Cerebellar cortex (tissue), 1 donor: ENCODE data around the gene DCLK1.

Experiments used
- DNase-seq: peaks from one replicate; pipeline ENCODE4 v3.0.0-alpha.2; 2015; ENCODE audit warnings: low spot score

The DCLK1 gene

DNA sequence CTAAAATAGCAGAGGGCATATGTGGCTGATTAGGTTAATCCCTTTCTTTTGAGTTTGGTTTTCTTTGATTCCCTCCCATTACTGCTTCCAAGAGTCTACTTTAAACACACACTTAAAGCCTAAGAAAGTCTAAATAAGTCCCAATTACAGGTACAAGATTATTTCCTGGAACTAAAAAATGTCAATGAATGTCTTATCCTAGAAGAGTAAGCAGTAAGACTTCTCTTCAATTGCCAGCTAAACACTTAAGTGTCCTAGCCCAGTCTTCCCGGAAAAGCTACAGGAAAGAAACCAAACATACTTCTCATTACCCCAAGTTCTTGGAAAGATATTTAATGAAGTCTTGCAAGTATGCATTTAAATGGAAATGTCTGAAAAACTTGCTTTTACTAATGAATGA is 233.1 kb downstream of the DCLK1 start:
- DNase-seq, result no peak

- DNase-seq, result no peak
Measured at GRCh38 chr13:35894636-35895035, 236.5 kb downstream of the DCLK1 start.

DNA sequence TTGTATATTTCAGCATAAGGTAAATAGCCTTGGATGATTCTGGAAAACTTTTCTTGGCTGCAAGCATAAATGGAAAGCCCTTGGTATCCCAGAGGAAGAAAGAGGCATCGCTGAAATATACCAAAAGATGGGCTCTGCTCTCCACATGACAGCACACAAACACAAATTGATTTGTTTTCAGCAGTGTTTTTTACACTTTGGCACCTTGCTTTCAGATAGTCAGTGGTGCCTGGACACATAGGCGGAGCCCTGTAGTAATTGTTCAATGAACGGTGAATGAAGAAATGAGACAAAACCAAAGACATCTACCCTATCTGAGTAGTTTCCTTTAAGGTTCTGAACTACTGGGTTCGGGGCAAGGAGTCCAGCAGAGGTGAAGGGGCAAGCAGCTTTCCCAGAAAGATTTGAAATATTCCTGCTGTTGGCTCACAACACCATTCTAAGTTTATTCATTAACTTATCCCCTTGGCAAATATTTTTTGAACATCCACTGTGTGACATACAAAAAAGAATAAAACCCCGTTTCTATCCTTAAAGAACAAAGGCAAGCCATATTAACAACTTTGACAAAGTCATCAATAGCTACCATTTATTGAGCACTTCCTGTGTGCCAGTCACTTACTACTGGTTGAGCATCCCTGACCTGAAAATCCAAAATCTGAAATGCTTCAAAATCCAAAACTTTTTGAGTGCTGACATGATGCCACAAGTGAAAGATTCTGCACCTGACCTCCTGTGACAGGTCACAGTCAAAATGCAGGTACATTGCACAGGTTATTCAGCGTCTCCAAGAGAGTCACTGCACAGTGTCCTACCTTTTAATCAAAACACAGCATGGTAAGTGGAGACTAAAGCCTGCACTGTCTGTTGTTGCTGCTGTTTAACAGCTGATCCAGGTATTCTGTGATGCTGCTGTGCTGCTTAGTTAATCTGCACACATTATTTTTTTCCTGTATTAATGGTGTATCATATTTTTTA is 238.1 kb downstream of the DCLK1 start:
- DNase-seq, result no peak

GRCh38 chr13:35891507-35892441 is 239.4 kb downstream of the DCLK1 start:
- no peak for DNase-seq

- no peak for DNase-seq
Measured at GRCh38 chr13:35889560-35889959, 241.6 kb downstream of the DCLK1 start.

DNA sequence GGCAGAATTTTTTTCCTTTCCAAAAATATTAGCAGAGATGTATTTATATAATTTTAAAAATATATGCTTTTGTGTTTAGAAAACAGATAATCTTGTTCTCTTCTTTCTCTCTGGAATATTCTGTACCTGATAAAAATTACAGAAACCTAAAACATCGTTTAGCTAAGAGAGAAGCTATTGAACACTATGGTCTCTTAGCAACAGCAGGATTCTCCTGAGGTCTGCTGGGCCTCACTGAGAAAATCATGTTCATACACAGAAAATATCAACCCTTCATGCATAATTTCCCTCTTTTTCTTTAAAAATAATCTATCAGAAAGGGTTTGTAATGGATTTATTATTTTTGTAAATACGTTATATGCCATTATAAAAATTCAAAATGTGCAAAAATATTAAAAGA is 242.2 kb downstream of the DCLK1 start:
- peak; percentile 16 for DNase-seq

DNA sequence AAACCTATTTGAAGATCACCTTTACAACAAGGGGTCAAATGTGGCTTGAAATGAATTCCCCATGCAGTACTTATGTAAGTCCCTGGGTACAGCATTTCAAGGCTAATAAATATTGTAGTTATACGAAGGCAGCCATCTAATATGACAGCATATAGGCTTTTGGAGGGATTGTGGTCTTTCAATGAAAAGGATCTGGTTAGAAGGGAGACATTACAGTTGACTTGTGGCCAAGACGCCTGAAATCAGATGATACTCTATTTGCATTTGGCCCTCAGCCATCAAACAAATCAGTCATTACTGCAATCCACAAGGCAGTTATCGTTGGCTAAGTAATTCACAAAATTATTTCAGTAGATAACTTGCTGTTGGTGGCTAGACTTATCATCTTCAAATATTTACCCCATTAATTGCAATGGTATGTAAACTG is 242.7 kb downstream of the DCLK1 start:
- peak; percentile 35 for DNase-seq

DNA sequence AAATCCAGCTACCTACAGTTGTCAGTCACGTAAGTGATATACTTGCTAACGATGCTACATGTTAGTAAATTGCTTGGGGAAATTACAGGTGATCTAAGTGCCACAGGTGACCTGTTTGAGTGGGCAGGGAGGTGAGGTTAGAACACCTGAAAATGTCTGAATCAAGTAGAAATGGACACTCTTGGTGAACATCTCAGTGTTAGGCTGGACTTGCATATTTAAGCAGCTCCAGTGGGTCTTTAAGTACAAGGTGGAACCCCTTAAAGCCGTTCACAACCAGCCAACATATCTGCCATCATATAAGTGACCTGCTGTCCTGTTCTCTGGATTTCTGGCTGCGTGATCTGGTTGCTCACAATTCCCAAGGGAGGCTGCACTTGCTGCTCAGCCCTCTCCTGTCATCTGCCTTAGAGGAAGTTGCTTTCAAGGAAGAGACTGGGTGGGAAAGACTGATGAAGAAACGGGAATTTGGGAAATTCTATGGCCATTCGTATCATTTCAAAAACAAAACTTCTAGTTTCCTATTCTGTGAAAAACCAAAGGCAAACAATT is 244.0 kb downstream of the DCLK1 start:
- no peak for DNase-seq

DNA sequence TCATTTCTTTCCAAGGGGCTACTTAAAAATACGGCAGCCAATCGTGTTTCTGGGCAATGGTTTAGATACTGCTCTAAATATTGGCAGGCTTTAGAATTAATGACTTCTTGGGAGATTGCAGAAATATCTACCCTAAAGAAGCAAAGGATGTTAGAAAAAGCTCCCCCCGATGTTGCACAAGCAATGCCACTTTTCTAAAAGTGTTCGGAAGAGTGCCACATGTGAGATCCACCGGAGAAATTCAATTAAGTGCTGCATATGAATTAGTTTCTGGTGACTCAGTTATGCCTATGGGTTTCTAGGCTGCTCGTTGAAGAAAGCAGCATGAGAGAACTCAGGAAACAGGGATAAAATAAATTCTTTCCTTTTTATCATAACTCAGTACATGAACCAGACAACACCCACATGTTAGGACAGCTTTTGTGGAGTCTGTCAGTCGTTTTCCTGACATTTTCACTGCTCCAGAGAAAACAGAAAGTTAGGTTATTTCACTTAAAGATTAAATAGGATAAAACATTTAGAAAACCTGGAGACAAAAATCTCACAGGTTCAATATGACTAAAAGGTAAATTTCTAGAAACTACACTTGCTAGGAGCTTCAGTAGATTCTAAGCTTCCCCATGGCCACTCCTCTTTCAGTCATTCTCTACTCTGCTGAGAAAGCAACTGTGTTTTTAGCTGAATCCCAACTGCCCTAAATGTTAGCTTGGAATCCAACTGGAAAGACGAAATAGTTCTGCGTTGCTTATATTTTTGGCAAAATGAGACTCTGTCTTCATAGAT is 244.7 kb downstream of the DCLK1 start:
- no peak for DNase-seq

DNA sequence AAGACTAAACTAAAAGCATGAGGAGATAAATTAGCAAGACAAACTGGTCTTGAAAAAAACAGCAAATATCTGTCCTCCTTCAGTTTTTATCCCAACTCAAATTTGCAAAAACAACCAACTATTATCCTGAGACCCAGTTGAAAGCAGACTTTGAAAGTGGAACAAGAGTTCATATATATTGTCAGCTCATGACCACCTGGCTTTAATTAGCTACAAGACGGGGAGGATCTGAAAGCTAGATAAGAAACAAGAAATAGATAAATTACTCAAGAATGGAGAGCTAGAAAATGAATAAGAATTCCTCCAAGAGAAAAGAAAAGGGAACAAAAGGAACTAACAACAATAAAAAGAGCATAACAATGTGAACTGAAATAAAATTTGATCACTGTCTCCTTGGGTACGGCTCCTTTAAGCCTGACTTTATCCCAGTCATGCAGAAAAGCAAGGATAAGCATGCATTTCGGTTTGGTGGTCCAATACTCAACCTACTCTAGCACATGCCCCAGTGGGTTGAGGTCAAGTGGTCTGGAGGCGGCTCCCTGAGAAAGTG is 246.9 kb downstream of the DCLK1 start:
- no peak for DNase-seq

DNA sequence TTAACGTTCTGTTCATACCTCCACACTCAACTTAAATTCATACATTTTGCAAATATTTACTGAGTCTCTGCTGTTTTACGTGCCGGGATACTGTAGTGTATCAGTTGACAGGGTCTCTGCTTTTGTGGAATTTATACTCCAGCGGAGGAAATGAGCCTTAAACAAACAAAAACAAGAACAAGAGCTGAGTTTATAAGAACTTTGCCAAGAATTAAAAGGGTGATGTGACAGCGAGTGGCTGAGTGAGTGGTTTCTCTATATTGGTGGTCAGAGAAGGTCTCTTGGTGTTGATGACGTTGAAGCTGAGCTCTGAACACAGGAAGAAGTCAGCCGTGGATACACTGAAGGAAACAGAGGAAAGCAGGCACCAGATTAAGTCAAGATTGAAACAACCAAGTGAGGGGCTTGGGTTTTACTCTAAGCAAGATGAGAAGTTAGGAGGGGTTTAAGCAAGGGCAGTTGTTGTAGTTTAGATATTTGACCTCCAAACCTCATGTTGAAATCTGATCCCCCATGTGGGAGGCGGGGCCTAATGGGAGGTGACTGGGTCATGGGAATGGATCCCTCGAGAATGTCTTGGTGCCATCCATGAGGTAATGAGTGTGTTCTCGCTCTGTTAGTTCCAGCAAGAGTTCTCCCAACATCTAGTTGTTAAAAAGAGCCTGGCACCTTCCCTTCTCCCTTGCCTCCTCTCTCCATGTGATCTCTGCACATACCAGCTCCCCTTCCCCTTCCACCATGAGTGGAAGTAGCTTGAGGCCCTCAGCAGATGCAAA is 248.3 kb downstream of the DCLK1 start:
- DNase-seq, result no peak

GRCh38 chr13:35881360-35881759 is 249.8 kb downstream of the DCLK1 start:
- peak; percentile 81 for DNase-seq

- no peak for DNase-seq
Measured at GRCh38 chr13:35879111-35879510, 252.1 kb downstream of the DCLK1 start.

GRCh38 chr13:35876601-35877000 is 254.6 kb downstream of the DCLK1 start:
- no peak for DNase-seq

DNA sequence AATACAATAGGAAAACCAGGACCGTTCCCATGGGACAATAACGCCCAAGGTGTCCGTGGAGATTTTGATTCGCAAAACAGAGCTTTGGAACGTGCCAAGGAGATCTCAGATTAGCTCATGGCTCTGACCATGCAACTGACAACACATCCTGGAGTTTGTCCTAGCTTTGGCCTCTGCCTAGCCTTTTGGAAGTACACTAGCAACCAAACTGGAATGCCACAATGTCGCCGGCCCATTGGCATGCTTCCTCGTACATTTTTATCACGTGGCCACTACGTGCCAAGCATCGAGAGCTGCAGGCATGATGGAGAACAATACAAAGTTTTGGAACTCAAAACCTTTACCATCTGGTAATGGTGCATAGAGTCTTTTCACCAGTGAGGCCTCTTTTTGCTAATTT is 256.5 kb downstream of the DCLK1 start:
- DNase-seq, result no peak

DNA sequence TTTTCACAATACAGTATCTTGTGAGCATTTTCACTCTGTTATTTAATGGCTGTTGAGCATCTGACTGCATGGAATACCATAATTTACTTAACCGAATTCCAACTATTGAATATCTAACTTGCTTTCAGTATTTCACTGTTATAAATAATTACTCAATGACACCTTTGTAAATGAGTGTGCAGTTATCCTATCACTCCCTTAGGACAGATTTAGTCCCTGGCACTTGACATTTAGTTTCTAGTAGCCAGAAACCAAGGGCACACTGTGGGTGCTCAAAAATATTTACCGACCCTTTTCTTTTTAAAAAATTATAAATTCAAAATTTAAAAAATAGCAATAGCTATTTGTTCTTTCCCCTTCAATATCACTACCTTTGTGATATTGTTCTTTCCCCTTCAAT is 258.8 kb downstream of the DCLK1 start:
- DNase-seq, result no peak

GRCh38 chr13:35871561-35871960 is 259.6 kb downstream of the DCLK1 start:
- DNase-seq, result no peak

- no peak for DNase-seq
Measured at GRCh38 chr13:35866801-35867200, 264.4 kb downstream of the DCLK1 start.

DNA sequence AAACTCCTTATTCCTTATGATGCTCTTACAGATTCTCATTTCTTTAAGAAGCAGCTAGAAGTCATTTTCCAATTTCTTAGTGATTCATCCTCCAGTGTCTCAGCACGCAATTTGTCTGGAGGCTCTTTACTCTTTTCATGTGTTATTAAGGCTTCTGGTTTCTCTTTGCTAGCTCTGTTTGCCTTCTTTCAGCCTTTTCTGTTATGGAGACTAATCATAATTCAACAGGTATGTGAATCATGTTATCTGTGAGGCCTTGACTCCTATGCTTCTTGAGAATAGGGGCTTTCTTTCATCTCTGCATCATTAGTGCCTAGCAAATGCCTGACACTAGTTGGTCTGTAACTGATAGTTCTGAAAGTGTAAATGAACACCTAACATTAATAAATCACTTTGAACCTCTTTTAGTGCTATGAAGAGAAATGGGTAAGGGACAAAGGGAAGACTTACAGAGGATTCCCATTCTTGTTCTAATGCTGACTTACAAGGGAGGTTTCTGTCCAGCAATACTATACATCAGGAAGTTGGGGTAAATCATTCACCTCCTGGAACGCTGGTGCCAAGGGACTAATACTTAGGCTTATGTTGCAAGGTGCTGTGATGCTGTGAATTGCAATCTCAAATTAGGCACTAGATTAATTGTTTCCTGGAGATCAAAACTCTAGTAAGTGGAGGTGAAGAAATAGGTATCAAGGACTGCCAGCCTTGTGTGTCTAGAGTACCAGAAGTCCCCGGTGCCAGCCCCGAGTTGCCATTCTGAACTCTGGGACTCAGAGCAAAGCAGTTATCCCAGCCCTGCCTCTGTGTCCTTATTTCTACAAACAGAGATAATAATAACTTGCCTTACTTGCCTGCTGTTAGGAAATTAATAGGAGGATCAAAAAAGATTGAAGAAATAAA is 265.6 kb downstream of the DCLK1 start:
- no peak for DNase-seq
